GM23338 (cell line): Measurements from ENCODE around the gene AZU1. TPM values are rescaled to one million over a fixed set of nuclear protein-coding genes. Genes with fewer than 3 reads are reported as not detected.

Experiments
- ATAC-seq: fragments of 200-7000 bp; cut with Tn5 transposase; 3 replicates; pipeline ENCODE4 v1.9.1; 2020
- DNase-seq: peaks from one replicate; pipeline ENCODE4 v3.0.0-alpha.2; 2015; ENCODE audit warnings: low spot score
- H2AFZ ChIP-seq: fragments of 200-600 bp; sonication (generic); 2 replicates; pipeline ENCODE4 v1.8.0; 2016; ENCODE audit warnings: antibody characterized with exemption, mild to moderate bottlenecking, moderate library complexity
- H3F3A ChIP-seq: fragments of 200-600 bp; sonication (generic); replicated peaks from 2 replicates; pipeline ENCODE4 v1.8.0; 2017; ENCODE audit warnings: antibody characterized with exemption, mixed run types, low read depth
- H3K27ac ChIP-seq: fragments of 200-600 bp; sonication (generic); 2 replicates; pipeline ENCODE4 v1.6.1; 2016; ENCODE audit warnings: low read depth
- H3K27me3 ChIP-seq: fragments of 200-600 bp; sonication (generic); 2 replicates; pipeline ENCODE4 v1.8.0; 2016; ENCODE audit warnings: mild to moderate bottlenecking, mixed run types, moderate library complexity; ENCODE audit not compliant: insufficient read depth
- H3K36me3 ChIP-seq: fragments of 200-600 bp; sonication (generic); 2 replicates; pipeline ENCODE4 v1.8.0; 2016; ENCODE audit warnings: mild to moderate bottlenecking; ENCODE audit not compliant: insufficient read depth
- H3K4me1 ChIP-seq: fragments of 200-600 bp; sonication (generic); 2 replicates; pipeline ENCODE4 v1.8.0; 2016; ENCODE audit warnings: mild to moderate bottlenecking, moderate library complexity; ENCODE audit not compliant: insufficient read depth
- H3K4me2 ChIP-seq: fragments of 200-600 bp; sonication (generic); 2 replicates; pipeline ENCODE4 v1.7.1; 2017; ENCODE audit warnings: mixed run types
- H3K4me3 ChIP-seq: fragments of 200-600 bp; sonication (generic); 2 replicates; pipeline ENCODE4 v1.6.1; 2016; ENCODE audit warnings: mixed run types
- H3K79me2 ChIP-seq: fragments of 200-600 bp; sonication (generic); replicated peaks from 2 replicates; pipeline ENCODE4 v1.8.0; 2017; ENCODE audit warnings: mild to moderate bottlenecking; ENCODE audit not compliant: insufficient read depth
- H3K9me2 ChIP-seq: fragments of 200-600 bp; sonication (generic); 2 replicates; pipeline ENCODE4 v1.8.0; 2017; ENCODE audit not compliant: insufficient read depth
- H4K20me1 ChIP-seq: fragments of 200-600 bp; sonication (generic); replicated peaks from 2 replicates; pipeline ENCODE4 v1.8.0; 2017; ENCODE audit warnings: mild to moderate bottlenecking; ENCODE audit not compliant: insufficient read depth
- H3K27ac Mint-ChIP-seq: 2 replicates; pipeline ENCODE4 v1.8.0; 2020; ENCODE audit warnings: inconsistent platforms, mild to moderate bottlenecking, moderate library complexity, mixed read lengths
- H3K27me3 Mint-ChIP-seq: 3 replicates; pipeline ENCODE4 v1.8.0; 2022; ENCODE audit warnings: low read depth, mild to moderate bottlenecking, moderate library complexity, mixed read lengths, inconsistent platforms; ENCODE audit not compliant: insufficient read depth, poor library complexity
- H3K36me3 Mint-ChIP-seq: 3 replicates; pipeline ENCODE4 v1.8.0; 2021; ENCODE audit warnings: low read depth, mild to moderate bottlenecking, inconsistent platforms, moderate library complexity, mixed read lengths
- H3K4me1 Mint-ChIP-seq: 3 replicates; pipeline ENCODE4 v1.8.0; 2020; ENCODE audit warnings: mild to moderate bottlenecking, inconsistent platforms, mixed read lengths
- H3K4me3 Mint-ChIP-seq: 3 replicates; pipeline ENCODE4 v1.8.0; 2021; ENCODE audit warnings: moderate library complexity, mild to moderate bottlenecking, inconsistent platforms, mixed read lengths
- H3K9me3 Mint-ChIP-seq: 3 replicates; pipeline ENCODE4 v1.8.0; 2020; ENCODE audit warnings: moderate library complexity, mild to moderate bottlenecking, inconsistent platforms, mixed read lengths
- CREB1 ChIP-seq: fragments of 250-450 bp; sonication (Bioruptor Pico); IDR thresholded peaks from 2 replicates; pipeline ENCODE4 v1.5.0; 2020; ENCODE audit warnings: low read depth, mild to moderate bottlenecking, moderate library complexity
- EZH2 ChIP-seq: fragments of 200-600 bp; sonication (generic); IDR thresholded peaks from one replicate; pipeline ENCODE4 v1.8.0; 2017; ENCODE audit warnings: antibody characterized with exemption, mild to moderate bottlenecking, low read depth; ENCODE audit not compliant: unreplicated experiment
- EZH2phosphoT487 ChIP-seq: fragments of 200-600 bp; sonication (generic); IDR thresholded peaks from one replicate; pipeline ENCODE4 v1.8.1; 2018; ENCODE audit warnings: antibody characterized with exemption; ENCODE audit not compliant: unreplicated experiment
- STAT1 ChIP-seq: IDR thresholded peaks from one replicate; pipeline ENCODE4 v1.6.1; 2016; ENCODE audit warnings: antibody characterized with exemption; ENCODE audit not compliant: unreplicated experiment
- polyA plus RNA-seq: library from polyadenylated mRNA; unstranded; fragments of >200 nt; fragmentation: Nextera tagmentation; extraction: Ambion mirVana; gene quantifications from 2 replicates; pipeline ENCODE4 v1.2.1, GENCODE V29; 2016
- total RNA-seq: library from RNA; depleted of rRNA; stranded (reverse); fragments of >200 nt; shearing (Covaris generic); gene quantifications from 2 replicates; pipeline ENCODE4 v1.2.3, GENCODE V29; 2014
- TF ChIP-seq, protein P1 (sequence below): fragments of 250-450 bp; sonication (Bioruptor Pico); IDR thresholded peaks from 2 replicates; pipeline ENCODE4 v1.5.0; 2020; ENCODE audit warnings: mild to moderate bottlenecking, moderate library complexity

The AZU1 gene
- total and polyA plus RNA-seq, 2 experiments from 2014 or later: 0.78 to 1.4 TPM

DNA sequence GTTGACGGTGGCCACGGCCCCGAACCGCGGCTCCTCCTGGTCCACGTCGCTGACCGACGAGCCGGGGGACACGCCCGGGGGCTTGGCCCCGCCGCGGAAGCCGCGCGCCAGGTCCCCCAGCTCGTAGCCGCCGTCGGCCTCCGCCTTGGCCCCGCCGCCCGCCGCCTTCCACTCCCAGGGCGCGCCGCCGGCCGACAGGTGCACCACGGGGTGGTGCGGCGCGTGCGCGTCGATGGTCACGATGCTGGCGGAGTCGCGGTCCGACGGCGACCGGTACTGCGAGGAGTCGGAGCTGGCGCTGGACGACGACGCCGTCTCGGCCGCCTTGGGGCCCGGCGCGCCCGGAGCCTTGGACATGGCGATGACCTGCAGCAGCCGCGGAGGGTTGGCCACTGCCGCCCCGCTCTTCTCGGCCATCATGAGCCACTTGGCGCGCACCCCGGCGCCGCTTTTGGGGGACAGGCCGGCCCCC lies 14.9 kb upstream of the AZU1 start:
- peak; percentile 36 for DNase-seq
- peak; percentile 6 for ATAC-seq
- H3K79me2 ChIP-seq: peaks cover 11% of the 10 kb centered on the region
- H3K36me3 Mint-ChIP-seq: peaks cover 64% of the 10 kb centered on the region
- 0 out of 2 replicates have a peak, but pooled peaks cover 4% of the 10 kb centered on the region for H3K9me2 ChIP-seq
- H3F3A ChIP-seq: peaks cover 42% of the 10 kb centered on the region
- no peak overlapping the region for H3K4me2 ChIP-seq
- peaks cover 29% of the 10 kb centered on the region for H3K36me3 ChIP-seq
- no peak overlapping the region for H3K27ac ChIP-seq
- H3K4me1 Mint-ChIP-seq: 0 out of 3 replicates have a peak, but pooled peaks cover 2% of the 10 kb centered on the region
- H3K4me1 ChIP-seq: no peaks in the 10 kb centered on the region; the same call in 1 of the 2 replicates
- TF ChIP-seq, protein P1, sequence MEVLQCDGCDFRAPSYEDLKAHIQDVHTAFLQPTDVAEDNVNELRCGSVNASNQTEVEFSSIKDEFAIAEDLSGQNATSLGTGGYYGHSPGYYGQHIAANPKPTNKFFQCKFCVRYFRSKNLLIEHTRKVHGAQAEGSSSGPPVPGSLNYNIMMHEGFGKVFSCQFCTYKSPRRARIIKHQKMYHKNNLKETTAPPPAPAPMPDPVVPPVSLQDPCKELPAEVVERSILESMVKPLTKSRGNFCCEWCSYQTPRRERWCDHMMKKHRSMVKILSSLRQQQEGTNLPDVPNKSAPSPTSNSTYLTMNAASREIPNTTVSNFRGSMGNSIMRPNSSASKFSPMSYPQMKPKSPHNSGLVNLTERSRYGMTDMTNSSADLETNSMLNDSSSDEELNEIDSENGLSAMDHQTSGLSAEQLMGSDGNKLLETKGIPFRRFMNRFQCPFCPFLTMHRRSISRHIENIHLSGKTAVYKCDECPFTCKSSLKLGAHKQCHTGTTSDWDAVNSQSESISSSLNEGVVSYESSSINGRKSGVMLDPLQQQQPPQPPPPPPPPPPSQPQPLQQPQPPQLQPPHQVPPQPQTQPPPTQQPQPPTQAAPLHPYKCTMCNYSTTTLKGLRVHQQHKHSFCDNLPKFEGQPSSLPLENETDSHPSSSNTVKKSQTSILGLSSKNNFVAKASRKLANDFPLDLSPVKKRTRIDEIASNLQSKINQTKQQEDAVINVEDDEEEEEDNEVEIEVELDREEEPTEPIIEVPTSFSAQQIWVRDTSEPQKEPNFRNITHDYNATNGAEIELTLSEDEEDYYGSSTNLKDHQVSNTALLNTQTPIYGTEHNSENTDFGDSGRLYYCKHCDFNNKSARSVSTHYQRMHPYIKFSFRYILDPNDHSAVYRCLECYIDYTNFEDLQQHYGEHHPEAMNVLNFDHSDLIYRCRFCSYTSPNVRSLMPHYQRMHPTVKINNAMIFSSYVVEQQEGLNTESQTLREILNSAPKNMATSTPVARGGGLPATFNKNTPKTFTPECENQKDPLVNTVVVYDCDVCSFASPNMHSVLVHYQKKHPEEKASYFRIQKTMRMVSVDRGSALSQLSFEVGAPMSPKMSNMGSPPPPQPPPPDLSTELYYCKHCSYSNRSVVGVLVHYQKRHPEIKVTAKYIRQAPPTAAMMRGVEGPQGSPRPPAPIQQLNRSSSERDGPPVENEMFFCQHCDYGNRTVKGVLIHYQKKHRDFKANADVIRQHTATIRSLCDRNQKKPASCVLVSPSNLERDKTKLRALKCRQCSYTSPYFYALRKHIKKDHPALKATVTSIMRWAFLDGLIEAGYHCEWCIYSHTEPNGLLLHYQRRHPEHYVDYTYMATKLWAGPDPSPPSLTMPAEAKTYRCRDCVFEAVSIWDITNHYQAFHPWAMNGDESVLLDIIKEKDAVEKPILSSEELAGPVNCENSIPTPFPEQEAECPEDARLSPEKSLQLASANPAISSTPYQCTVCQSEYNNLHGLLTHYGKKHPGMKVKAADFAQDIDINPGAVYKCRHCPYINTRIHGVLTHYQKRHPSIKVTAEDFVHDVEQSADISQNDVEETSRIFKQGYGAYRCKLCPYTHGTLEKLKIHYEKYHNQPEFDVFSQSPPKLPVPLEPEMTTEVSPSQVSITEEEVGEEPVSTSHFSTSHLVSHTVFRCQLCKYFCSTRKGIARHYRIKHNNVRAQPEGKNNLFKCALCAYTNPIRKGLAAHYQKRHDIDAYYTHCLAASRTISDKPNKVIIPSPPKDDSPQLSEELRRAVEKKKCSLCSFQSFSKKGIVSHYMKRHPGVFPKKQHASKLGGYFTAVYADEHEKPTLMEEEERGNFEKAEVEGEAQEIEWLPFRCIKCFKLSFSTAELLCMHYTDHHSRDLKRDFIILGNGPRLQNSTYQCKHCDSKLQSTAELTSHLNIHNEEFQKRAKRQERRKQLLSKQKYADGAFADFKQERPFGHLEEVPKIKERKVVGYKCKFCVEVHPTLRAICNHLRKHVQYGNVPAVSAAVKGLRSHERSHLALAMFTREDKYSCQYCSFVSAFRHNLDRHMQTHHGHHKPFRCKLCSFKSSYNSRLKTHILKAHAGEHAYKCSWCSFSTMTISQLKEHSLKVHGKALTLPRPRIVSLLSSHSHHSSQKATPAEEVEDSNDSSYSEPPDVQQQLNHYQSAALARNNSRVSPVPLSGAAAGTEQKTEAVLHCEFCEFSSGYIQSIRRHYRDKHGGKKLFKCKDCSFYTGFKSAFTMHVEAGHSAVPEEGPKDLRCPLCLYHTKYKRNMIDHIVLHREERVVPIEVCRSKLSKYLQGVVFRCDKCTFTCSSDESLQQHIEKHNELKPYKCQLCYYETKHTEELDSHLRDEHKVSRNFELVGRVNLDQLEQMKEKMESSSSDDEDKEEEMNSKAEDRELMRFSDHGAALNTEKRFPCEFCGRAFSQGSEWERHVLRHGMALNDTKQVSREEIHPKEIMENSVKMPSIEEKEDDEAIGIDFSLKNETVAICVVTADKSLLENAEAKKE (CRISPR knock-in tag): no peak
- no peak for TF ChIP-seq EZH2
- TF ChIP-seq EZH2phosphoT487: no peak
- TF ChIP-seq CREB1 (CRISPR knock-in tag): no peak
- TF ChIP-seq STAT1: no peak
- peaks cover 28% of the 10 kb centered on the region for H3K27me3 Mint-ChIP-seq
- peaks cover 22% of the 10 kb centered on the region for H4K20me1 ChIP-seq
- H3K27me3 ChIP-seq: no peaks in the 10 kb centered on the region
- no peak overlapping the region for H3K4me3 Mint-ChIP-seq
- H3K9me3 Mint-ChIP-seq: peaks cover 2% of the 10 kb centered on the region; the same call in 2 of the 3 replicates
- no peak overlapping the region for H3K4me3 ChIP-seq
- no peak overlapping the region for H3K27ac Mint-ChIP-seq
- H2AFZ ChIP-seq: no peak overlapping the region
